Heart left ventricle (tissue), 13 donors: ENCODE measurements around the gene TBC1D4.

Experiments used
- CTCF ChIP-seq, 12 donors: fragments of 200-600 bp; sonication (generic) in 4 of 12; IDR thresholded peaks; one replicate each; pipeline versions ENCODE4 v1.5.0 to v1.8.0; 2018 to 2022; ENCODE audit warnings: antibody characterized with exemption in 12 of 12, mild to moderate bottlenecking in 5 of 12
- POLR2A ChIP-seq, 2 donors: fragments of 450-650 bp; IDR thresholded peaks; one replicate each; pipeline ENCODE4 v1.6.1; 2017; ENCODE audit warnings: antibody characterized with exemption in 2 of 2, mild to moderate bottlenecking in 2 of 2, moderate library complexity in 2 of 2
- donor health status: ischemic (EF 13 %, LVEDD 7.1; RV severe dilation, severe dysfunction).
- donor health status: DM: no; HTN: yes; CAD: no.
- donor health status: DM: no; HTN: no; CAD: no.
- donor health status: ischemic (EF 25% LVEDD 6.9; RV normal size, moderate dysfunction).
- donor health status: ischemic (EF 25% LVEDD 5.7; RV mildly dilated, moderate dysfunction).
- donor health status: ischemic (EF 35%, LVEDD 5.7; RV mildly dilated, moderate dysfunction).
- donor health status: nonischemic (EF 11% LVEDD 7.7; RV severe dilation, severe dysfunction).
- donor health status: DM: yes; HTN: yes; CAD: no.
- donor health status: PGD.
- donor health status: ischemic (EF 29% LVEDD 5.4; RV normal size, mild dysfunction).
- donor health status: nonischemic (EF 23%, LVEDD 6.1; RV moderate dilation, normal function).

- TF ChIP-seq CTCF (IDR thresholded peaks at IDR 0.05) (no peak), POLR2A (IDR thresholded peaks at IDR 0.05) (no peak)
Measured at GRCh38 chr13:75319254-75319653, 162.7 kb downstream of the TBC1D4 start.
